ENCODE results near the gene CDC42BPA. TPM values are rescaled to one million over a fixed set of nuclear protein-coding genes. Genes with fewer than 3 reads are reported as not detected.

Gene CDC42BPA
- total and polyA plus RNA-seq, 2 of the 8 experiments (the other 6 are each of a cell fraction or from before 2014, with no cell fraction given), result 7.1 to 28.5 TPM

DNA sequence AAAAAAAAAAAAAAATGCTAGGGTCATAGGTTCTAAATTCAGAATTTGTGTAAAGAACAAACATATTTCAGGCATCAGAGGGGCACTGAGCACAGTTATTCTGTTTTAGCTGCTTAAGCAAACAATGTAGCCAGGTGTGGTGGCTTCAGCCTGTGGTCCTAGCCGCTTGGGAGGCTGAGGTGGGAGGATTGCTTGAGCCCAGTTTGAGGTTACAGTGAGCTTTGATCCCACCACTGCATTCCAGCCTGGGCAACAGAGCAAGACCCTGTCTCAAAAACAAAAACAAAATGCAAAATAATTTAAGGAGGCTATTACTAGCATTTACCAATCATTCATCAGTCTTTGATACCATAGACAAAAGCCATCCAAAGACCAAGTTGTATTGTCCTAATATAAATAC, 49.7 kb upstream of the CDC42BPA start:
- Histone ChIP-seq H3K27me3 (replicated peaks in 1 of 4; ENCODE audit: control insufficient read depth in 3 of 4, extremely low read depth in 1 of 4, insufficient read depth in 3 of 4, low read length in 3 of 4) (no peaks in the 10 kb centered on the region), H3K79me2 (ENCODE audit: control insufficient read depth in 1 of 2, insufficient read depth in 2 of 2, low read length in 2 of 2) (no peaks in the 10 kb centered on the region), H4K8ac (ENCODE audit: extremely low read depth, insufficient read depth, low read length) (no peak overlapping the region), H3K27ac (ENCODE audit: low read depth, low read length) (no peak overlapping the region), H2BK15ac (ENCODE audit: low read length) (no peak overlapping the region), H3K56ac (replicated peaks; ENCODE audit: insufficient read length, low read depth, low read length) (no peak overlapping the region), H2AFZ (ENCODE audit: low read length) (no peak overlapping the region), H2BK120ac (replicated peaks; ENCODE audit: low read depth, low read length) (no peak overlapping the region), H3K23ac (ENCODE audit: insufficient read length) (no peak overlapping the region), H3K4me2 (ENCODE audit: insufficient read depth in 1 of 2, low read depth in 2 of 2, low read length in 2 of 2) (no peak overlapping the region), H3K23me2 (ENCODE audit: low read depth, low read length) (no peaks in the 10 kb centered on the region), H3K79me1 (ENCODE audit: low read depth, low read length) (no peaks in the 10 kb centered on the region), H3K9ac (replicated peaks in 1 of 4; ENCODE audit: extremely low read depth in 1 of 4, low read depth in 3 of 4, low read length in 3 of 4) (no peak overlapping the region), H2BK20ac (ENCODE audit: low read length) (no peak overlapping the region), H3K18ac (ENCODE audit: extremely low read depth, low read length) (no peak overlapping the region), H3K9me3 (ENCODE audit: insufficient read depth in 2 of 2, low read depth in 1 of 2, low read length in 1 of 2) (peaks cover 0 to 2% of the 10 kb centered on the region in 2 experiments; a peak in 2 of 4 replicates), H3K36me3 (ENCODE audit: control insufficient read depth in 2 of 4, insufficient read depth in 4 of 4, low read length in 3 of 4) (no peaks in the 10 kb centered on the region), H4K20me1 (replicated peaks in 1 of 2; ENCODE audit: control insufficient read depth in 1 of 2, insufficient read depth in 2 of 2, low read length in 2 of 2) (no peaks in the 10 kb centered on the region), H3K14ac (ENCODE audit: insufficient read length) (no peak overlapping the region), H4K5ac (ENCODE audit: insufficient read length, low read depth, low read length) (no peak overlapping the region), H3K4me3 (ENCODE audit: extremely low read depth in 1 of 4, insufficient read depth in 2 of 4, low read depth in 3 of 4, low read length in 4 of 4) (no peak overlapping the region), H2BK5ac (ENCODE audit: low read depth, low read length) (no peak overlapping the region), H3K4ac (replicated peaks; ENCODE audit: insufficient read length, low read depth, low read length) (no peak overlapping the region), H2BK12ac (ENCODE audit: low read depth, low read length) (no peak overlapping the region), H3K4me1 (replicated peaks in 1 of 4; ENCODE audit: control insufficient read depth in 3 of 4, insufficient read depth in 4 of 4, low read length in 3 of 4) (peaks cover 0 to 5% (median 3%) of the 10 kb centered on the region in 4 experiments; a peak in 3 of 7 replicates), H2AK5ac (ENCODE audit: low read depth, low read length) (no peak overlapping the region), H4K91ac (replicated peaks; ENCODE audit: insufficient read length, low read length) (no peak overlapping the region)
- POLR2A ChIA-PET (ENCODE audit: partially characterized antibody), result no interaction called here
- TF ChIP-seq TAF7 (optimal IDR thresholded peaks at IDR 0.05; ENCODE audit: borderline replicate concordance, low read depth, low read length), result no peak
- FAIRE-seq, result no peak
- WGBS, 2 experiments (ENCODE audit: extremely low coverage in 1 of 2, insufficient coverage in 1 of 2, insufficient read length in 1 of 2, insufficient replicate concordance in 2 of 2, low coverage in 1 of 2, low lambda C conversion rate in 2 of 2, missing lambda C conversion rate in 1 of 2), result 92% methylated on average over 1 of the region's 1 CpG; no CpG with 5 or more reads in 1 of the 2 experiments
- no peak for DNase-seq (ENCODE audit: low read depth in 1 of 2, low spot score in 2 of 2)
- CTCF ChIA-PET (ENCODE audit: partially characterized antibody), result no interaction called here

Data from H1 (cell line).